ENCODE results near the gene ENO3. TPM values are rescaled to one million over a fixed set of nuclear protein-coding genes. Genes with fewer than 3 reads are reported as not detected.

ENO3 gene
- total and polyA plus RNA-seq, 5 donors: 198 to 695 (median 246) TPM

- Histone ChIP-seq H3K4me1 (ENCODE audit: control insufficient read depth, insufficient read depth, low read length) (peaks cover 11% of the 10 kb centered on the region), H3K27ac (ENCODE audit: low read length) (no peak overlapping the region), H3K9me3 (ENCODE audit: control insufficient read depth, low read length) (no peaks in the 10 kb centered on the region), H3K4me3 (ENCODE audit: low read length) (no peak overlapping the region), H3K27me3 (ENCODE audit: control insufficient read depth, insufficient read depth) (no peaks in the 10 kb centered on the region)
- WGBS: 87% methylated on average over 3 of the region's 3 CpGs
- no peak for ATAC-seq
- intact Hi-C loops (cut with DNase I): loop anchor here in 1 of 4 donors (10.0 kb wide), 1 partner anchor 48 kb away; the partner anchor contains the start of gene CAMTA2
- DNase-seq: no peak
These were observed 14.5 kb upstream of the ENO3 start for GRCh38 chr17:4936436-4936835.

DNA sequence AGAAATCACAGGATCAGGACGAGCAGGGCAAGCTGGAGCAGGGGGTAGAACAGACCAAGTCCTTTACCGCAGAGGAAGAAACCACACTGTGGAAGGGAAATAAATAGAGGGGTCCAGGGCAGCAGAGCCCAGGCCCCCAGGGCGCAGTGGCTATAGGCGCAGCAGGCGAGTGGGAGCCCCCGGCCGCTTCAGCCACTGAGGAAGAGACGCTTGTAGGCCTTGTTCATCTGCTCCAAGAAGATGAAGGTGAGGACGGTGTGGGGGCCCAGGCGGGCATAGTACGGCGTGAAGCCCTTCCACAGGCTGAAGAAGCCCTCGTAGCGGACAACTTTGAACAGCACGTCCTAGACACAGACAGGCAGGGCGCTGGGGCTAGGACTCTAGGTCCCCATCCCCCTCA lies 13.4 kb upstream of the ENO3 start:
- intact Hi-C loops (cut with DNase I): loop anchor here in 1 of 4 donors (10.0 kb wide), 1 partner anchor 47 kb away; the partner anchor contains the start of gene CAMTA2
- no peaks in the 10 kb centered on the region for H3K9me3 ChIP-seq (ENCODE audit: control insufficient read depth, low read length)
- ATAC-seq: no peak
- no peaks in the 10 kb centered on the region for H3K27me3 ChIP-seq (ENCODE audit: control insufficient read depth, insufficient read depth)
- DNase-seq: no peak
- 90% methylated on average over 16 of the region's 16 CpGs for WGBS
- no peak overlapping the region for H3K27ac ChIP-seq (ENCODE audit: low read length)
- peaks cover 11% of the 10 kb centered on the region for H3K4me1 ChIP-seq (ENCODE audit: control insufficient read depth, insufficient read depth, low read length)
- no peak overlapping the region for H3K4me3 ChIP-seq (ENCODE audit: low read length)

DNA sequence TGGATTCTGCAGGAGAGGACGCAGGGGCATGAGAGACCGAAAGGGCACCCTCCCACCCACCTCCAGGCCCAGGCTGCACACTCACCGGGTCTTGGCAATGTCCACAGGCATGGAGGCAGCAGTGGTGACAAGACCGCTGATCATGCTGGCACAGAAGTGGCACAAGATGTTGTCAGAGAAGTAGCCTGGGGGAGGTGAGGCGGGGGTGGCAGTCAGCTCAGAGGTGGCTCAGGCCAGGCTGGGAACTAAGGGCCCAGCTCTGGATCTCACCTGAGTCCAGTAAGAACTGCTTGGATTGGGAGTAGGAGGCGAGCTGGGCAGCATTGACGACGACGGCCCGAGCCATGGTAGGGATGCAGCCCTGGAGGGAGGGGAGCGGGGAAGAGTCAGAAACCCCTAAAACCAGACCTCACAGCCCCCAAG lies 12.8 kb upstream of the ENO3 start:
- H3K4me3 ChIP-seq (ENCODE audit: low read length): no peak overlapping the region
- intact Hi-C loops (cut with DNase I): loop anchor here in 1 of 4 donors (10.0 kb wide), 1 partner anchor 47 kb away; the partner anchor contains the start of gene CAMTA2
- peaks cover 11% of the 10 kb centered on the region for H3K4me1 ChIP-seq (ENCODE audit: control insufficient read depth, insufficient read depth, low read length)
- peak in 2 of 3 donors; percentile 55 to 67 for DNase-seq
- no peak overlapping the region for H3K27ac ChIP-seq (ENCODE audit: low read length)
- 85% methylated on average over 11 of the region's 11 CpGs for WGBS
- no peaks in the 10 kb centered on the region for H3K9me3 ChIP-seq (ENCODE audit: control insufficient read depth, low read length)
- no peaks in the 10 kb centered on the region for H3K27me3 ChIP-seq (ENCODE audit: control insufficient read depth, insufficient read depth)
- ATAC-seq: no peak

DNA sequence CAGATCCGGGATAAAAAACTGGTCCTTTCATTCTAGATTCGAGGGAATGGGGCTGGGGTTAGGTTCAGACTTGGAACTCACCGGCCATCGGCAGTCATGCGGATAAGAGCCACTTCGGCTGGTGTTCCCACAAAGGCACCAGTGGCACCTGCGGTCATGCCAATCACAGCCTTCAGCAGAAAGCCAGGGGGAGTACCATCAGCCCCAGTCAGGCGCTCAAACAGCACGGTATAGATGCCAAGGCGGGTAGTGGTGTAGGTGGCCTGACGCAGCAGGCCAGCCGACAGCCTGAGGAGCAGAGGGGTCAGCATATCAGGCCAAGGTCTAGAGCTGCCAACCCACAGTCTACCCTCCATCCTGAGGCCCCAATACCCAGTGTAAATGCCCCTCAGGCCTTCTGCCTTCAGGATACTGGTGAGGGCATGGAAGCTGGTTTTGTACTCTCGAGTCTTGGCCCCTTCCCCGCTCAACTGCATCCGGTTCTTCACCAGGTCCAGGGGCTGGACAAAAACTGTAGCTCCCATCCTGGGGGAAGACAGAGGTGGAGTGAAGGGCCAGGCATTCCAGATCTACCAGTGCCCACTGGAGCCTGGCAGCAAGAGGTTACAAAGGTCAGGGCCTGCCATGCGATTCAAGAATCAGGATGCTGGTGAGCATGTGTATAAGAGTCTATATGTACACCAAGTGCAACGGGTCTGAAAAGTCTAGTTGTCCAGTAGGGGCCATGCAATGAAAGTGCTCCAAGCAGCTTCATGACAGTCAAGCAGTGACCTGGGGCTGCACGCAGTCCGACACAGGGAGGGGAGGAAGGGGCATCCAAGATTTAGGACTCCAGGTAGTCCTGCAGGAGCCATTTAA lies 12.0 kb upstream of the ENO3 start:
- ATAC-seq (no peak), DNase-seq (peak in 2 of 3 donors; percentile 63)
- Histone ChIP-seq H3K4me1 (ENCODE audit: control insufficient read depth, insufficient read depth, low read length) (peaks cover 10% of the 10 kb centered on the region), H3K4me3 (ENCODE audit: low read length) (peak overlapping the region; percentile 84), H3K9me3 (ENCODE audit: control insufficient read depth, low read length) (no peaks in the 10 kb centered on the region), H3K27me3 (ENCODE audit: control insufficient read depth, insufficient read depth) (no peaks in the 10 kb centered on the region), H3K27ac (ENCODE audit: low read length) (peak overlapping the region; percentile 98)
- intact Hi-C loops (cut with DNase I): loop anchor here in 1 of 4 donors (10.0 kb wide), 1 partner anchor 46 kb away; the partner anchor contains the start of gene CAMTA2
- 44% methylated on average over 19 of the region's 19 CpGs for WGBS

DNA sequence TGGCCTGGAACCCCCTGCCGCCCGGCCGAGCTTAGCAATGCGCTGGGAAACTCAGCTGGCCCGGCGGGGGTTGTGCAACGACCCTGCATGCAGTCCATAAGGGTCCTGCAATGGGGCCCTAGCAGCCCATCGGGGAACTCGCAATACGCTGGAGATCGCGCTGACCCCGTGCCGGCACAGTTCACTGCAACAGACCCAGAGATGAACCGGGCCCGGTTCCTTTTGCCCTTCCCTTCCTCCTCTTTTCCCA lies 11.4 kb upstream of the ENO3 start:
- DNase-seq: peak in 1 of 3 donors; percentile 71
- 1% methylated on average over 16 of the region's 16 CpGs for WGBS
- H3K4me1 ChIP-seq (ENCODE audit: control insufficient read depth, insufficient read depth, low read length): peaks cover 6% of the 10 kb centered on the region
- peak overlapping the region; percentile 84 for H3K4me3 ChIP-seq (ENCODE audit: low read length)
- H3K9me3 ChIP-seq (ENCODE audit: control insufficient read depth, low read length): no peaks in the 10 kb centered on the region
- peak in 1 of 2 donors; percentile 4 for ATAC-seq
- intact Hi-C loops (cut with DNase I): loop anchor here in 1 of 4 donors (10.0 kb wide), 1 partner anchor 45 kb away; the partner anchor contains the start of gene CAMTA2
- H3K27me3 ChIP-seq (ENCODE audit: control insufficient read depth, insufficient read depth): no peaks in the 10 kb centered on the region
- H3K27ac ChIP-seq (ENCODE audit: low read length): peak overlapping the region; percentile 98

DNA sequence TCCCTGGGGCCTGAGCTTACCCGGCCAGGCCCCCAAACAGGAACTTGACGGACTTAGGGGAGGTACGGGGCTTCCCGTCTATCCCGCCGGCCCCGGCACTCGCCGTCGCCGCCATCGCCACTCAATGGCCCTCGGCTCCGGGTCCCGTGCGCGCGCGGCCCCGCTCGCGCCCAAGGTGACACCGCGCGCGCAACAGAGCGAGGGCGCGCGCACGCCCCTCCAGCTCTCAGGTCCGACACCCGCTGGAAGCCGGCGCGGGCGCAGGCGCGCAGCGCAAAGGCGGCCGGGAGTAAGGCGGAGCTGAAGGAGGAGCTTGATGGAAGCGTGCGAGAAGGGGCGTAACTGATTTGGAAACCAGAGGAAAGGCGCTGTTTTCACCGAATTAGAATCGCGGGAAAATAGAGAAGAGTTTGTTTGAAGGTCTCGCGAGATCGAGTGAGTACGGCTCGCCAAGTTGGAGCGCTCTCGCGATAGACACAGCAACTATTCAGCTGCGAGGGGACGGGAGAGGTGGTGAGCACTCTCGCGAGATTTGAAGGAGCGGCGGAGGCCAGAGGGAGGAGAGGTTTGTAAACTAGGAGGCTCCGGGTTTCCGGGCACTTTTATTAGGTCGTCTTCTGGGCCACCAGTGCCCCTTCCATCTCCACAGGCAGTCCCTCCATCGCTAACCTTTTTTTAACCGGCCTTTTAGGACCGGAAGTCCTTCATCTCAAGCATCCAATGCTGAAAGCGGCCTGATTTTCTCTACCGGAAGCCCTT lies 10.9 kb upstream of the ENO3 start, which contains the start of the genes RNF167 and SLC25A11:
RNF167 (plus strand) TSS at position 473 of the 759 bp plus-strand sequence. CDS start 642 bp downstream, outside the sequence.
SLC25A11 (minus strand) TSS at position 251 of the 759 bp plus-strand sequence; CDS start at position 115, 136 bp downstream.
- intact Hi-C loops (cut with DNase I): loop anchor here in 2 of 4 donors (5.0 to 10.0 kb wide), 2 partner anchors 33 to 45 kb away; partner anchors contain the start of gene CAMTA2 (in 1 of the 2)
- Histone ChIP-seq H3K27ac (ENCODE audit: low read length) (peak within 1 kb of the TSS; percentile 98), H3K9me3 (ENCODE audit: control insufficient read depth, low read length) (no peaks in the 10 kb centered on the region), H3K27me3 (ENCODE audit: control insufficient read depth, insufficient read depth) (no peaks in the 10 kb centered on the region), H3K4me3 (ENCODE audit: low read length) (peak within 1 kb of the TSS; percentile 84), H3K4me1 (ENCODE audit: control insufficient read depth, insufficient read depth, low read length) (peaks cover 7% of the 10 kb centered on the region)
- under 1% methylated on average over 72 of the region's 72 CpGs for WGBS
- ATAC-seq (peak; percentile 92 to 94), DNase-seq (peak; percentile 96 to 97 (median 97))

DNA sequence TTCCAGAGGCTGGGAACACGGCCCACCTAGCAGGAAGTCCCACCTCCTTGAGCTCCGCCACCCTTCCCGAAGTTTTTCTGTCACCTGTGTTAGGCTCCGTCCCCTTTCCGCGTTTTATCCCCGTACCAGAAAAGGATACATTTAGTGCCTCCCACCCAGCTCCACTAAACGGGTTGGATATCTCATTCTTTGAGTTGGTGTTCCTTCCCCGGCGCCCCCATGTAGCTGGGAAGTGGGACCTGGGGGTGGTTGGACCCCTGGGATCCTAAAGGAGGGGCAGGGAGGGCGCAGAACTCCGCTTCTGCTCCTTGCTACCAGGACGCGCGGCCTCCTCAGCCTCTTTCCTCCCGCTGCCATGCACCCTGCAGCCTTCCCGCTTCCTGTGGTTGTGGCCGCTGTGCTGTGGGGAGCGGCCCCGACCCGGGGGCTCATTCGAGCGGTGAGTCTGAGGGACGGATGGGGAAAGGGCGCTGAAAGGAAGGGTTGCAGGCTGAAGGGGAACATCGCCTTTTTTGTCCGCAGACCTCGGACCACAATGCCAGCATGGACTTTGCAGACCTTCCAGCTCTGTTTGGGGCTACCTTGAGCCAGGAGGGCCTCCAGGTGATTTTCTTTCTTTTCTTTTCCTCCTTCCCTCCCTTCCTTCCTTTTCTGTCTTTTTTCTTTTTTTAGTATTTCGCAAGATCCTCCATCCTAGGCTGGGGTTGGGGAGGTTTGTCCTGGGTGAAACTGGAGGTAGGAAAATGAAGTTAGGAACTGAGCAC lies 10.2 kb upstream of the ENO3 start:
- Histone ChIP-seq H3K27ac (ENCODE audit: low read length) (peak overlapping the region; percentile 98), H3K4me1 (ENCODE audit: control insufficient read depth, insufficient read depth, low read length) (peaks cover 11% of the 10 kb centered on the region), H3K9me3 (ENCODE audit: control insufficient read depth, low read length) (no peaks in the 10 kb centered on the region), H3K27me3 (ENCODE audit: control insufficient read depth, insufficient read depth) (no peaks in the 10 kb centered on the region), H3K4me3 (ENCODE audit: low read length) (peak overlapping the region; percentile 84)
- intact Hi-C loops (cut with DNase I): loop anchor here in 1 of 4 donors (5.0 kb wide), 1 partner anchor 33 kb away; no protein-coding TSS in a partner anchor
- DNase-seq (peak; percentile 62 to 91 (median 80)), ATAC-seq (peak; percentile 74)
- 2% methylated on average over 29 of the region's 29 CpGs for WGBS

DNA sequence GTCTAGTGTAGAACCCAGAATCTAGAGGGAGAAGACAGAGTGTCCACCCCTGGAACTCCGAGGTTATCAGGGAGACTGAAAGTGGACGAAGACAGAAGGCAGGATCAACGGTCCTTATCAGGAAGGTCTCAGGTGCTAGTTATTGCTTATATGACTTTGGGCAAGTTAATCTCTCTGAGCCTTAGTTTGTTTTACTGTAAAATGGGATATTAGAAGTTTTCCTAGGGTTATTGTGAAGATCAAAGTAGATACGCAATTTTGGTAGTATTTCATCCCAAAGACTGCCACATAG lies 9.7 kb upstream of the ENO3 start:
- WGBS: 45% methylated on average over 4 of the region's 4 CpGs
- Histone ChIP-seq H3K4me3 (ENCODE audit: low read length) (peak overlapping the region; percentile 84), H3K4me1 (ENCODE audit: control insufficient read depth, insufficient read depth, low read length) (peaks cover 11% of the 10 kb centered on the region), H3K27me3 (ENCODE audit: control insufficient read depth, insufficient read depth) (no peaks in the 10 kb centered on the region), H3K27ac (ENCODE audit: low read length) (no peak overlapping the region), H3K9me3 (ENCODE audit: control insufficient read depth, low read length) (no peaks in the 10 kb centered on the region)
- DNase-seq (no peak), ATAC-seq (no peak)
- intact Hi-C loops (cut with DNase I): loop anchor here in 1 of 4 donors (5.0 kb wide), 1 partner anchor 34 kb away; no protein-coding TSS in a partner anchor

DNA sequence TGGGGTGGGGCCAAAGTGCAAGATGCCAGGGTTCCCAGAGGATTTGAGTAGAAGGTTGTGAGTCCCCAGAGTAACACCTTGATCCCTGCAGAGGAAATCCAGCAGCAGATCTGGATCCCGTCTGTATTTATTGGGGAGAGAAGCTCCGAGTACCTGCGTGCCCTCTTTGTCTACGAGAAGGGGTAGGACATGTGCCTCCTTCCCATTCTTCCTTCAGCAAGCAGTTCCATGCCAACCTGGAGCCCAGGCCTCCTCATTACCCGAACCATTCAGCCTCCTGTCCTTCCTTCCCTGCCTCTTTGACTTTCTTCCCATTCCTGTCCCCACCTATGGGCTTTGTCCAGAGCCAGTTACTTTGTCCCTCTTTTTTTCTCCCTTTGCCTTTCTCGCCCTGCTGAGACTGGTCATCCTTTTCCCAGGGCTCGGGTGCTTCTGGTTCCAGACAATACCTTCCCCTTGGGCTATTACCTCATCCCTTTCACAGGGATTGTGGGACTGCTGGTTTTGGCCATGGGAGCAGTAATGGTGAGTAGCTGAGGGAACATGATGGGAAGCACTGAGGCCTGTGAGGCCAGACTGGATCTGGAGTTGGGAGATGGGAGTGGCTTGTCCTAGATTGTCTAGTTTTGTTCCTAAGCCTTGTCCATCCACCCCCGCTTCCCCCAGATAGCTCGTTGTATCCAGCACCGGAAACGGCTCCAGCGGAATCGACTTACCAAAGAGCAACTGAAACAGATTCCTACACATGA lies 8.0 kb upstream of the ENO3 start:
- no peak overlapping the region for H3K27ac ChIP-seq (ENCODE audit: low read length)
- 63% methylated on average over 13 of the region's 13 CpGs for WGBS
- H3K4me3 ChIP-seq (ENCODE audit: low read length): no peak overlapping the region

More for the DNA sequence above, 8.0 kb upstream of the ENO3 start:
- peaks cover 11% of the 10 kb centered on the region for H3K4me1 ChIP-seq (ENCODE audit: control insufficient read depth, insufficient read depth, low read length)
- H3K27me3 ChIP-seq (ENCODE audit: control insufficient read depth, insufficient read depth): no peaks in the 10 kb centered on the region
- DNase-seq (peak in 1 of 3 donors; percentile 43), ATAC-seq (no peak)
- H3K9me3 ChIP-seq (ENCODE audit: control insufficient read depth, low read length): no peaks in the 10 kb centered on the region
- intact Hi-C loops (cut with DNase I): loop anchor here in 1 of 4 donors (5.0 kb wide), 1 partner anchor 36 kb away; no protein-coding TSS in a partner anchor

Data from right cardiac atrium (tissue), 5 donors.